HCT116 (cell line): ENCODE results near the gene PGAP6.

ENCODE experiments used
- CTCF ChIP-seq, 3 experiments: fragments of 200-600 bp in 1 of 3; sonication (generic) in 1 of 3; IDR thresholded peaks in 2 of 3; conservative IDR thresholded peaks in 1 of 3; 2 replicates each; pipeline ENCODE4 v1.5.1; 2012 to 2017; ENCODE audit warnings: low read depth in 2 of 3, low read length in 2 of 3, antibody characterized with exemption in 1 of 3, borderline replicate concordance in 1 of 3, control low read depth in 1 of 3, mild to moderate bottlenecking in 1 of 3, mixed read lengths in 1 of 3, mixed run types in 1 of 3, moderate library complexity in 1 of 3; ENCODE audit not compliant: insufficient read depth in 1 of 3
- EGR1 ChIP-seq: IDR thresholded peaks from 2 replicates; pipeline ENCODE4 v1.6.1; 2012; ENCODE audit warnings: low read depth
- EZH2 ChIP-seq: fragments of 200-600 bp; sonication (generic); IDR thresholded peaks from 2 replicates; pipeline ENCODE4 v1.6.1; 2017; ENCODE audit warnings: antibody characterized with exemption, mixed run types
- FOSL1 ChIP-seq: IDR thresholded peaks from 2 replicates; pipeline ENCODE4 v1.6.1; 2012; ENCODE audit warnings: low read depth
- JUND ChIP-seq: IDR thresholded peaks from 2 replicates; pipeline ENCODE4 v1.6.1; 2012
- POLR2A ChIP-seq: IDR thresholded peaks from 2 replicates; pipeline ENCODE4 v1.7.0; 2011; ENCODE audit warnings: borderline replicate concordance; ENCODE audit not compliant: insufficient read depth, insufficient read length; ENCODE audit errors: extremely low read depth
- RAD21 ChIP-seq: IDR thresholded peaks from 2 replicates; pipeline ENCODE4 v1.6.1; 2012; ENCODE audit warnings: low read depth, mild to moderate bottlenecking
- SIN3A ChIP-seq: IDR thresholded peaks from 2 replicates; pipeline ENCODE4 v1.6.1; 2012; ENCODE audit warnings: low read depth
- SP1 ChIP-seq: IDR thresholded peaks from 2 replicates; pipeline ENCODE4 v1.6.1; 2012; ENCODE audit warnings: low read depth
- TF ChIP-seq, protein P1 (sequence below): IDR thresholded peaks from 2 replicates; pipeline ENCODE4 v1.6.1; 2012; ENCODE audit warnings: low read depth

DNA sequence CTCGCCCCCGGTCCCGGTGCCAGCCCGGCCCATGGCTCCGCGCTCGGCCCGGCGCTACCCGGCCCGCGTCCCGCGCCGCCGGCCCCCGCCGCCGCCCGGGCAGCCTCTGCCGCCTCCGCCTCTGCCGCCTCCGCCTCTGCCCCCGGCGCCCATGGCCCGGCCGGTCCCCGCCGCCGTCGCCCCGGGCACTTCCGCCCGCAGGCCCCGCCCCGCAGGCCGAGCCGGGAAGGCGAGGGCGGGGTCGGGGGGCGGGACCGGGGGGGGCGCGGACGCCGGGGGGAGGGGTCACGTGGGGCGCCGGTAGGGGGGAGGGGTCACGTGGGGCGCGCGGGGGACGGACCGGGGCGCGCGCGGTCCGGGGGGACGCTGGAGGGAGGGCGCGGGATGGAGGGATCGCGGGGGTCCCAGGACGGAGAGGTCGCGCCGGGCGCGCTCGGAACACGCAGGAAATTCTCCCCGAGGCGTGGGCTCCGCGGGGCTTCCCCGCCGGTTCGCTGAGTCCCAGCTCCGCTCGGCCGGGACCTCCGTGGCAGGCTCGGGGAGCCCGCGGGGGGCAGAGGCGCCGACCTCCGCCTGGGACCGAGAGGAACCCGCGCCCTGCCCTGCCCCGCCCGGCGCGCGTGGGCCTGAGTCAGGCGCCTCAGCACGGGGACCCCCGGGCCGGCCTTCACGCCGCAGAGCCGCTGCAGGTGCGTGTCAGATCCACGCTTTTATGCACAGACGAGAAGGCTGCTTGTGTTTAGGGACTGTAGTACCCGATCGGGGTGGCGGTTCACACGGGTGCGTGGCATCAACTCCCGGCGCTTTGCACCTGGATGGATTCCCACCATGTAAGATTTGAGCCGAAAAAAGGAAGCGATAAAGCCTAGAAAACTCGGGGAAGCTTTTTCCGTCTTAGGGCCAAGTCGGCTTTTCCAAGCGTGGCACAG lies at the start of gene PGAP6:
- peak; percentile 31 for TF ChIP-seq POLR2A
- TF ChIP-seq CTCF (IDR thresholded peaks at IDR 0.05 in 2 of 3, conservative IDR thresholded peaks at IDR 0.05 in 1 of 3; ENCODE audit: borderline replicate concordance in 1 of 3, insufficient read depth in 1 of 3, low read depth in 2 of 3, low read length in 2 of 3) = no peak
- TF ChIP-seq EZH2 = no peak
- no peak for TF ChIP-seq RAD21
- no peak for TF ChIP-seq EGR1
- no peak for TF ChIP-seq SIN3A
- no peak for TF ChIP-seq SP1
- no peak for TF ChIP-seq FOSL1
- TF ChIP-seq, protein P1, sequence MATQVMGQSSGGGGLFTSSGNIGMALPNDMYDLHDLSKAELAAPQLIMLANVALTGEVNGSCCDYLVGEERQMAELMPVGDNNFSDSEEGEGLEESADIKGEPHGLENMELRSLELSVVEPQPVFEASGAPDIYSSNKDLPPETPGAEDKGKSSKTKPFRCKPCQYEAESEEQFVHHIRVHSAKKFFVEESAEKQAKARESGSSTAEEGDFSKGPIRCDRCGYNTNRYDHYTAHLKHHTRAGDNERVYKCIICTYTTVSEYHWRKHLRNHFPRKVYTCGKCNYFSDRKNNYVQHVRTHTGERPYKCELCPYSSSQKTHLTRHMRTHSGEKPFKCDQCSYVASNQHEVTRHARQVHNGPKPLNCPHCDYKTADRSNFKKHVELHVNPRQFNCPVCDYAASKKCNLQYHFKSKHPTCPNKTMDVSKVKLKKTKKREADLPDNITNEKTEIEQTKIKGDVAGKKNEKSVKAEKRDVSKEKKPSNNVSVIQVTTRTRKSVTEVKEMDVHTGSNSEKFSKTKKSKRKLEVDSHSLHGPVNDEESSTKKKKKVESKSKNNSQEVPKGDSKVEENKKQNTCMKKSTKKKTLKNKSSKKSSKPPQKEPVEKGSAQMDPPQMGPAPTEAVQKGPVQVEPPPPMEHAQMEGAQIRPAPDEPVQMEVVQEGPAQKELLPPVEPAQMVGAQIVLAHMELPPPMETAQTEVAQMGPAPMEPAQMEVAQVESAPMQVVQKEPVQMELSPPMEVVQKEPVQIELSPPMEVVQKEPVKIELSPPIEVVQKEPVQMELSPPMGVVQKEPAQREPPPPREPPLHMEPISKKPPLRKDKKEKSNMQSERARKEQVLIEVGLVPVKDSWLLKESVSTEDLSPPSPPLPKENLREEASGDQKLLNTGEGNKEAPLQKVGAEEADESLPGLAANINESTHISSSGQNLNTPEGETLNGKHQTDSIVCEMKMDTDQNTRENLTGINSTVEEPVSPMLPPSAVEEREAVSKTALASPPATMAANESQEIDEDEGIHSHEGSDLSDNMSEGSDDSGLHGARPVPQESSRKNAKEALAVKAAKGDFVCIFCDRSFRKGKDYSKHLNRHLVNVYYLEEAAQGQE = no peak
- no peak for TF ChIP-seq JUND
